CD14-positive monocyte (primary cell): Measurements from ENCODE around the gene CENPX. TPM values are rescaled to one million over a fixed set of nuclear protein-coding genes. Genes with fewer than 3 reads are reported as not detected.

Source experiments
- DNase-seq, 3 donors: peaks; one replicate each; pipeline ENCODE4 v3.0.0-alpha.2; 2011 to 2022
- H2AFZ ChIP-seq: 2 replicates; pipeline ENCODE4 v1.6.0; 2012; ENCODE audit warnings: mild to moderate bottlenecking, low read depth, low read length, inconsistent platforms; ENCODE audit not compliant: insufficient read depth, poor library complexity, severe bottlenecking
- H3K27ac ChIP-seq, 2 donors: 1 replicate in 1 of 2; 2 replicates in 1 of 2; pipeline ENCODE4 v1.5.1; 2012 to 2013; ENCODE audit warnings: low read length in 2 of 2, control low read depth in 1 of 2, inconsistent platforms in 1 of 2, low read depth in 1 of 2, mild to moderate bottlenecking in 1 of 2
- H3K27me3 ChIP-seq, 2 donors: one replicate each; pipeline versions ENCODE4 v1.6.0 to v1.6.1; 2011 to 2013; ENCODE audit warnings: low read length in 2 of 2; ENCODE audit not compliant: control insufficient read depth in 2 of 2, insufficient read depth in 2 of 2
- H3K36me3 ChIP-seq, 2 donors: replicated peaks in 1 of 2; 1 replicate in 1 of 2; 2 replicates in 1 of 2; pipeline versions ENCODE4 v1.5.1 to v1.6.1; 2012 to 2013; ENCODE audit warnings: low read length in 2 of 2, control low read depth in 1 of 2, inconsistent platforms in 1 of 2, mild to moderate bottlenecking in 1 of 2; ENCODE audit not compliant: insufficient read depth in 2 of 2, control insufficient read depth in 1 of 2
- H3K4me1 ChIP-seq, 2 donors: 1 replicate in 1 of 2; 2 replicates in 1 of 2; pipeline versions ENCODE4 v1.5.1 to v1.6.1; 2012 to 2013; ENCODE audit warnings: low read length in 2 of 2, control low read depth in 1 of 2, inconsistent platforms in 1 of 2, mild to moderate bottlenecking in 1 of 2, moderate library complexity in 1 of 2; ENCODE audit not compliant: insufficient read depth in 2 of 2, control insufficient read depth in 1 of 2
- H3K4me2 ChIP-seq: replicated peaks from 2 replicates; pipeline ENCODE3; 2012; ENCODE audit warnings: low read length, moderate library complexity, mild to moderate bottlenecking; ENCODE audit not compliant: poor library complexity, severe bottlenecking; ENCODE audit errors: extremely low read depth
- H3K4me3 ChIP-seq, 3 experiments: fragments of 200-600 bp in 1 of 3; sonication (generic) in 1 of 3; replicated peaks in 1 of 3; 1 replicate in 2 of 3; 2 replicates in 1 of 3; pipeline ENCODE4 v1.5.1; 2011 to 2013; ENCODE audit warnings: low read length in 3 of 3, mild to moderate bottlenecking in 3 of 3, control low read depth in 2 of 3, low read depth in 2 of 3, inconsistent platforms in 1 of 3, moderate library complexity in 1 of 3
- H3K79me2 ChIP-seq: 2 replicates; pipeline ENCODE4 v1.6.0; 2012; ENCODE audit warnings: mild to moderate bottlenecking, control low read depth, inconsistent platforms, low read length, moderate library complexity; ENCODE audit not compliant: insufficient read depth
- H3K9ac ChIP-seq: 2 replicates; pipeline ENCODE4 v1.6.0; 2017; ENCODE audit warnings: low read length, mild to moderate bottlenecking; ENCODE audit not compliant: insufficient read depth, poor library complexity, severe bottlenecking
- H3K9me3 ChIP-seq, 2 donors: replicated peaks in 1 of 2; 1 replicate in 1 of 2; 2 replicates in 1 of 2; pipeline versions ENCODE4 v1.5.1 to v1.6.1; 2012 to 2013; ENCODE audit warnings: low read length in 2 of 2, control low read depth in 1 of 2; ENCODE audit not compliant: control insufficient read depth in 1 of 2, insufficient read depth in 1 of 2
- H4K20me1 ChIP-seq: 2 replicates; pipeline ENCODE4 v1.6.0; 2012; ENCODE audit warnings: mild to moderate bottlenecking, low read length, control low read depth, moderate library complexity; ENCODE audit not compliant: insufficient read depth
- H3K27ac Mint-ChIP-seq, 7 donors: one replicate each; pipeline ENCODE4 v1.8.0; 2020; ENCODE audit warnings: mild to moderate bottlenecking in 7 of 7, mixed read lengths in 7 of 7, moderate library complexity in 6 of 7, inconsistent platforms in 2 of 7
- H3K27me3 Mint-ChIP-seq, 3 donors: one replicate each; pipeline ENCODE4 v1.8.0; 2021 to 2022; ENCODE audit warnings: low read depth in 3 of 3, mild to moderate bottlenecking in 3 of 3, mixed read lengths in 3 of 3, moderate library complexity in 3 of 3, inconsistent platforms in 1 of 3
- H3K36me3 Mint-ChIP-seq, 2 donors: one replicate each; pipeline ENCODE4 v1.8.0; 2020; ENCODE audit warnings: mixed read lengths in 2 of 2, inconsistent platforms in 1 of 2, mild to moderate bottlenecking in 1 of 2
- H3K4me1 Mint-ChIP-seq: one replicate; pipeline ENCODE4 v1.8.0; 2020; ENCODE audit warnings: mild to moderate bottlenecking, mixed read lengths
- H3K4me3 Mint-ChIP-seq, 2 donors: one replicate each; pipeline ENCODE4 v1.8.0; 2020; ENCODE audit warnings: mild to moderate bottlenecking in 2 of 2, mixed read lengths in 2 of 2, moderate library complexity in 1 of 2
- H3K9me3 Mint-ChIP-seq, 7 donors: one replicate each; pipeline ENCODE4 v1.8.0; 2020 to 2022; ENCODE audit warnings: mixed read lengths in 7 of 7, mild to moderate bottlenecking in 6 of 7, moderate library complexity in 6 of 7, inconsistent platforms in 2 of 7
- WGBS: methylation state at CpG from one replicate; pipeline ENCODE4 v1.1.5; 2013; ENCODE audit warnings: missing lambda C conversion rate; ENCODE audit not compliant: insufficient coverage; 5-methylcytosine and 5-hydroxymethylcytosine counted together
- intact Hi-C, 2 donors: fragments of 100-400 bp; cut with micrococcal nuclease; formaldehyde crosslinking; loops; one replicate each; pipeline versions ENCODE4 v1.15.0 to v1.15.1; 2023
- polyA plus RNA-seq, 3 donors: library from polyadenylated mRNA; depleted of rRNA in 1 of 3; unstranded in 2 of 3; stranded (reverse) in 1 of 3; fragments of 300-500 nt in 2 of 3; fragments of >200 nt in 1 of 3; fragmentation: Illumina TruSeq in 2 of 3; gene quantifications; 1 replicate in 2 of 3; 2 replicates in 1 of 3; pipeline ENCODE4 v1.2.3, GENCODE V29; 2012 to 2021
- TF ChIP-seq, protein P1 (sequence below): fragments of 200-600 bp; IDR thresholded peaks from one replicate; pipeline ENCODE4 v1.8.0; 2022; ENCODE audit warnings: antibody characterized with exemption, mild to moderate bottlenecking

The CENPX gene
- polyA plus RNA-seq, 3 donors = 47.7 to 57.0 (median 55.9) TPM

DNA sequence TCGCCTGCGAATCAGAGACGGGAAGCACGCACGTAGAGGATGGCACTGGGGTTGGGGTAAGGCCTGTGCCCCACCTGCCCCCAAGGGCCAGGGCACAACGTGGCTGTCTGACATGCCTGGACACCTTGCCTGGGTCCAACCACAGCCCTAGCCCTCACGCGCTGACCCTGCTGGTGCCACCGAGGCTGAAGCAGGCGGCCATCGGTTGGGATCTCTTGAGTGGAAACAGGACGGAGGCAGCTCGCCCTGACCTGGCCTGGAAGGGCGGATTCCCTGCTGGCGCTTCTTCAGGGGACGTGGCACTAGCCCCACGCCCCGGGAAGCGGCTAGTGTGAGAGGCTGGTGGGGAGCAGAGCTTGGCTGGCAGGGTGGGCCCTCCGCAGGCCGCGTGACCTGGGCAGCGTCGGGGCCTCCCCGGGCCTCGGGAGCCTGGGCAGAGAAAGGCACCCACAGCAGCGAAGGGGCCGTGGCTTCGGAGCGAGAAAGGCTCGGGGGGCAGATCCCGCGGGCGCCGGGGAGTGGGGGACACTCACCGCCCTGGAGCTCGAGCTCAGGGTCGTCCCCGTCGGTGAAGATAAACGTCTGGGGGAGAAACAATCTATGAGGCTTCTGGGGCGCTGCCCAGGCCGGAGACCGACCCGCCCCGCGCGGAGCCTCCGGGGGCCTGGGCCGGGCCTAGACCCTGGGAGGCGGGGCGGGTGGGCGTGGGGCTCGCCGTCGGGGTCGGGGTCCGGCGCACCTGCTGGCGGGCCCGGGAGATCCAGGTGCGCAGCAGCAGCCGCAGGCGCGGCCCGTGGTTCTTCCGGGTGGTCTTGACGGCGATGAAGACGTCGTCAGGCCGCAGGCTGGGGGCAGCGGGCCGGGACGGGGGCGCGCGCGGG, 28.3 kb upstream of the CENPX start:
- no peak for DNase-seq
- no peaks in the 10 kb centered on the region for H3K27me3 ChIP-seq
- H2AFZ ChIP-seq = peak overlapping the region; percentile 80
- Mint-ChIP-seq H3K27me3 (no peaks in the 10 kb centered on the region), H3K27ac (peak overlapping the region in 5 of 7 donors; percentile 12 to 91 (median 72)), H3K4me1 (peaks cover 19% of the 10 kb centered on the region), H3K36me3 (peaks cover 28 to 61% of the 10 kb centered on the region in 2 donors), H3K4me3 (peak overlapping the region; percentile 85 to 94), H3K9me3 (no peaks in the 10 kb centered on the region)
- intact Hi-C loops = loop anchor here in 1 of 2 donors (5.0 kb wide), 1 partner anchor 46 kb away; the partner anchor contains the start of gene FASN
- WGBS = 20% methylated on average over 71 of the region's 79 CpGs
- no peak overlapping the region for H3K27ac ChIP-seq
- H4K20me1 ChIP-seq = peaks cover 23% of the 10 kb centered on the region
- peak overlapping the region; percentile 97 for H3K4me2 ChIP-seq
- H3K4me1 ChIP-seq = peaks cover 20 to 29% of the 10 kb centered on the region in 2 donors
- H3K9me3 ChIP-seq = no peaks in the 10 kb centered on the region
- TF ChIP-seq, protein P1, sequence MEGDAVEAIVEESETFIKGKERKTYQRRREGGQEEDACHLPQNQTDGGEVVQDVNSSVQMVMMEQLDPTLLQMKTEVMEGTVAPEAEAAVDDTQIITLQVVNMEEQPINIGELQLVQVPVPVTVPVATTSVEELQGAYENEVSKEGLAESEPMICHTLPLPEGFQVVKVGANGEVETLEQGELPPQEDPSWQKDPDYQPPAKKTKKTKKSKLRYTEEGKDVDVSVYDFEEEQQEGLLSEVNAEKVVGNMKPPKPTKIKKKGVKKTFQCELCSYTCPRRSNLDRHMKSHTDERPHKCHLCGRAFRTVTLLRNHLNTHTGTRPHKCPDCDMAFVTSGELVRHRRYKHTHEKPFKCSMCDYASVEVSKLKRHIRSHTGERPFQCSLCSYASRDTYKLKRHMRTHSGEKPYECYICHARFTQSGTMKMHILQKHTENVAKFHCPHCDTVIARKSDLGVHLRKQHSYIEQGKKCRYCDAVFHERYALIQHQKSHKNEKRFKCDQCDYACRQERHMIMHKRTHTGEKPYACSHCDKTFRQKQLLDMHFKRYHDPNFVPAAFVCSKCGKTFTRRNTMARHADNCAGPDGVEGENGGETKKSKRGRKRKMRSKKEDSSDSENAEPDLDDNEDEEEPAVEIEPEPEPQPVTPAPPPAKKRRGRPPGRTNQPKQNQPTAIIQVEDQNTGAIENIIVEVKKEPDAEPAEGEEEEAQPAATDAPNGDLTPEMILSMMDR = no peak
- peak overlapping the region; percentile 69 for H3K9ac ChIP-seq
- peak overlapping the region; percentile 22 to 88 (median 36) for H3K4me3 ChIP-seq
- H3K36me3 ChIP-seq = peaks cover 45 to 56% of the 10 kb centered on the region in 2 donors
- peaks cover 24% of the 10 kb centered on the region for H3K79me2 ChIP-seq

DNA sequence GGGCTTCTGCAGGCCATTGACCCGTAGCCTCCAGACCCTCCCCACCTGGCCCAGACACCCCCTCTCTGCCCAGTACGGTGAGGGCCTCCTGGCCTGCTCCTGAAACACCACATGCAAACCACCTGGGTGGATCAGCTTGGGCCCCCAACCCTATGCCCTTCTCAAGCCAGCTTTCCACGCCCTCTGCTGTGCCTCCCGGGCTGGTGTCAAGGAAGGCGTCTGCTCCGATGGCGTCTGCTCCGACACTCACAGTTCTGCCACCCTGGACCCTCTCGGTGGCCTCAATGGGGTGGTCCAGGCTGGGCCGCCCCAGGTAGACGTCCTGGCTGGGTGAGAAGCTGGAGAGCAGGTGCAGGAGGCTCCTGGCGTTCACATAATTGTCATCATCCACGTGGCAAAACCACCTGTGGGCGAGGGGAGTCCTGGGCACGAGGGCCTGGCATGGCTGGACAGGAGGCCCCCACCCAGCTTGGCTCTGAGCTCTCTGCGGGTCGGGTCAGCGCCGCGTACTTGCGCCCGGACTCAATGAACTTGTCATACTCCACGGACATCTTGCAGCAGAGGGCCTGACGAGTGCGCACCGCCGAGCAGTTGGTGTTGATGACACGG, 27.6 kb upstream of the CENPX start:
- Histone ChIP-seq H4K20me1 (peaks cover 23% of the 10 kb centered on the region), H3K27me3 (no peaks in the 10 kb centered on the region), H3K36me3 (peaks cover 40 to 49% of the 10 kb centered on the region in 2 donors), H2AFZ (no peak overlapping the region), H3K4me2 (peak overlapping the region; percentile 97), H3K9me3 (no peaks in the 10 kb centered on the region), H3K4me1 (peaks cover 20 to 29% of the 10 kb centered on the region in 2 donors), H3K4me3 (peak overlapping the region in 1 of 3 experiments; percentile 88), H3K9ac (peak overlapping the region; percentile 69), H3K27ac (no peak overlapping the region), H3K79me2 (peaks cover 24% of the 10 kb centered on the region)
- H3K4me3 Mint-ChIP-seq = peak overlapping the region; percentile 85 to 94
- peaks cover 26 to 56% of the 10 kb centered on the region in 2 donors for H3K36me3 Mint-ChIP-seq
- intact Hi-C loops = loop anchor here in 1 of 2 donors (5.0 kb wide), 1 partner anchor 47 kb away; the partner anchor contains the start of gene FASN
- no peaks in the 10 kb centered on the region for H3K9me3 Mint-ChIP-seq
- TF ChIP-seq, protein P1 = no peak
- H3K4me1 Mint-ChIP-seq = peaks cover 19% of the 10 kb centered on the region
- DNase-seq = no peak
- WGBS = 95% methylated on average over 24 of the region's 28 CpGs
- H3K27me3 Mint-ChIP-seq = no peaks in the 10 kb centered on the region
- peak overlapping the region in 2 of 7 donors; percentile 12 to 25 for H3K27ac Mint-ChIP-seq
